IMR-90 (cell line): ENCODE results near the gene SERPINA9. TPM values are rescaled to one million over a fixed set of nuclear protein-coding genes. Genes with fewer than 3 reads are reported as not detected.

Experiments
- ATAC-seq: fragments of 200-7000 bp; cut with Tn5 transposase; 2 replicates; pipeline ENCODE4 v1.9.1; 2020; ENCODE audit warnings: low read depth, mild to moderate bottlenecking, moderate library complexity
- BruUV-seq: library from RNA; stranded (reverse); fragments of 400-500 nt; replicated peaks from 2 replicates; lab custom pipeline; 2021; lab: Mats Ljungman, UMichigan
- CTCF ChIA-PET: fragments of 300-600 bp; formaldehyde crosslinking; extraction: SDS; loops from one replicate; lab custom pipeline; 2021; ENCODE audit warnings: antibody characterized with exemption; lab: Yijun Ruan, JAX
- POLR2A ChIA-PET: fragments of 300-600 bp; sonication (Branson Sonifier 250); formaldehyde crosslinking; loops from one replicate; lab custom pipeline; 2022; ENCODE audit warnings: antibody characterized with exemption; ENCODE audit not compliant: unreplicated experiment; lab: Charles Lee
- DNase-seq: peaks from one replicate; pipeline ENCODE4 v3.0.0; 2013
- H2AFZ ChIP-seq: replicated peaks from 2 replicates; pipeline ENCODE3; 2013; ENCODE audit warnings: low read length, mild to moderate bottlenecking; ENCODE audit not compliant: poor library complexity
- H2AK5ac ChIP-seq: 2 replicates; pipeline ENCODE4 v1.6.1; 2013; ENCODE audit warnings: low read depth, low read length, inconsistent platforms
- H2AK9ac ChIP-seq: replicated peaks from 2 replicates; pipeline ENCODE3; 2013; ENCODE audit warnings: mild to moderate bottlenecking, low read depth, low read length, moderate library complexity; ENCODE audit not compliant: poor library complexity
- H2BK120ac ChIP-seq: 2 replicates; pipeline ENCODE4 v1.6.1; 2013; ENCODE audit warnings: low read depth, low read length, inconsistent platforms
- H2BK15ac ChIP-seq: 3 replicates; pipeline ENCODE4 v1.6.1; 2013; ENCODE audit warnings: low read depth, low read length, inconsistent platforms
- H2BK20ac ChIP-seq: 2 replicates; pipeline ENCODE4 v1.6.1; 2013; ENCODE audit warnings: low read depth, mild to moderate bottlenecking, inconsistent platforms, low read length, moderate library complexity
- H2BK5ac ChIP-seq: 2 replicates; pipeline ENCODE4 v1.6.1; 2013; ENCODE audit warnings: mild to moderate bottlenecking, low read depth, low read length, inconsistent platforms; ENCODE audit not compliant: poor library complexity, severe bottlenecking
- H3K14ac ChIP-seq: replicated peaks from 2 replicates; pipeline ENCODE4 v1.6.1; 2013; ENCODE audit warnings: low read depth, low read length, inconsistent platforms
- H3K18ac ChIP-seq: 2 replicates; pipeline ENCODE4 v1.6.1; 2013; ENCODE audit warnings: low read depth, low read length, control low read depth
- H3K23ac ChIP-seq: 2 replicates; pipeline ENCODE4 v1.6.1; 2013; ENCODE audit warnings: low read depth, low read length, inconsistent platforms
- H3K27ac ChIP-seq: 2 replicates; pipeline ENCODE4 v1.5.1; 2013; ENCODE audit warnings: mild to moderate bottlenecking, control low read depth, low read length; ENCODE audit not compliant: insufficient read depth
- H3K27me3 ChIP-seq: 2 replicates; pipeline ENCODE4 v1.6.1; 2013; ENCODE audit warnings: low read length; ENCODE audit not compliant: control insufficient read depth, insufficient read depth
- H3K36me3 ChIP-seq: 2 replicates; pipeline ENCODE4 v1.6.1; 2013; ENCODE audit warnings: low read length, mixed read lengths; ENCODE audit not compliant: control insufficient read depth, insufficient read depth
- H3K4ac ChIP-seq: 2 replicates; pipeline ENCODE4 v1.6.1; 2013; ENCODE audit warnings: low read depth, low read length, inconsistent platforms
- H3K4me1 ChIP-seq: 2 replicates; pipeline ENCODE4 v1.6.1; 2013; ENCODE audit warnings: low read length, mixed read lengths; ENCODE audit not compliant: control insufficient read depth, insufficient read depth
- H3K4me2 ChIP-seq: 2 replicates; pipeline ENCODE4 v1.6.1; 2013; ENCODE audit warnings: low read depth, mild to moderate bottlenecking, control low read depth, low read length, moderate library complexity
- H3K4me3 ChIP-seq: 2 replicates; pipeline ENCODE4 v1.5.1; 2013; ENCODE audit warnings: low read depth, mild to moderate bottlenecking, control low read depth, low read length, moderate library complexity; ENCODE audit not compliant: insufficient read depth
- H3K56ac ChIP-seq: 2 replicates; pipeline ENCODE4 v1.6.1; 2013; ENCODE audit warnings: low read length, inconsistent platforms; ENCODE audit not compliant: insufficient read depth; ENCODE audit errors: extremely low read depth
- H3K79me1 ChIP-seq, 2 experiments: 2 replicates each; pipeline ENCODE4 v1.6.1; 2013; ENCODE audit warnings: low read length in 2 of 2, inconsistent platforms in 1 of 2, low read depth in 1 of 2
- H3K9ac ChIP-seq: 2 replicates; pipeline ENCODE4 v1.6.1; 2013; ENCODE audit warnings: low read depth, low read length, control low read depth
- H3K9me1 ChIP-seq: 2 replicates; pipeline ENCODE4 v1.6.1; 2013; ENCODE audit warnings: low read length, inconsistent platforms; ENCODE audit not compliant: insufficient read depth
- H3K9me3 ChIP-seq: 2 replicates; pipeline ENCODE4 v1.6.1; 2013; ENCODE audit warnings: low read length; ENCODE audit not compliant: control insufficient read depth, insufficient read depth
- H4K20me1 ChIP-seq: 2 replicates; pipeline ENCODE4 v1.6.1; 2013; ENCODE audit warnings: low read length, inconsistent platforms; ENCODE audit not compliant: insufficient read depth
- H4K5ac ChIP-seq: 2 replicates; pipeline ENCODE4 v1.6.1; 2013; ENCODE audit warnings: mild to moderate bottlenecking, low read depth, low read length, control low read depth
- H4K8ac ChIP-seq, 2 experiments: 2 replicates each; pipeline ENCODE4 v1.6.1; 2013; ENCODE audit warnings: low read depth in 2 of 2, low read length in 2 of 2, control low read depth in 1 of 2, inconsistent platforms in 1 of 2
- H4K91ac ChIP-seq: 2 replicates; pipeline ENCODE4 v1.6.1; 2013; ENCODE audit warnings: low read depth, low read length, inconsistent platforms; ENCODE audit not compliant: insufficient read depth
- BHLHE40 ChIP-seq: fragments of 150-350 bp; IDR thresholded peaks from 2 replicates; pipeline ENCODE4 v1.6.1; 2016; ENCODE audit warnings: mild to moderate bottlenecking, low read depth, low read length
- CEBPB ChIP-seq: IDR thresholded peaks from 2 replicates; pipeline ENCODE4 v1.6.1; 2012; ENCODE audit warnings: low read depth, low read length, improper control_type of control experiment
- CHD1 ChIP-seq: IDR thresholded peaks from 2 replicates; pipeline ENCODE4 v1.6.1; 2012; ENCODE audit warnings: low read depth, low read length, improper control_type of control experiment
- ELK1 ChIP-seq: fragments of 150-350 bp; IDR thresholded peaks from 2 replicates; pipeline ENCODE4 v1.6.1; 2016; ENCODE audit warnings: low read depth, mild to moderate bottlenecking, low read length, moderate library complexity, borderline replicate concordance
- FOS ChIP-seq: fragments of 150-350 bp; IDR thresholded peaks from 2 replicates; pipeline ENCODE4 v1.6.1; 2016; ENCODE audit warnings: low read depth, low read length
- MAFK ChIP-seq: IDR thresholded peaks from 2 replicates; pipeline ENCODE4 v1.6.1; 2012; ENCODE audit warnings: low read depth, low read length, improper control_type of control experiment
- MAZ ChIP-seq: IDR thresholded peaks from 2 replicates; pipeline ENCODE4 v1.6.1; 2012; ENCODE audit warnings: low read depth, mild to moderate bottlenecking, low read length, improper control_type of control experiment, moderate library complexity, borderline replicate concordance
- MXI1 ChIP-seq: IDR thresholded peaks from 2 replicates; pipeline ENCODE4 v1.6.1; 2012; ENCODE audit warnings: low read depth, mild to moderate bottlenecking, low read length, moderate library complexity, borderline replicate concordance
- NFE2L2 ChIP-seq: fragments of 150-350 bp; IDR thresholded peaks from 2 replicates; pipeline ENCODE4 v1.6.1; 2016; ENCODE audit warnings: low read depth, mild to moderate bottlenecking, low read length
- POLR2A ChIP-seq: IDR thresholded peaks from 2 replicates; pipeline ENCODE4 v1.6.1; 2012; ENCODE audit warnings: mild to moderate bottlenecking, low read depth, low read length
- RAD21 ChIP-seq: IDR thresholded peaks from 2 replicates; pipeline ENCODE4 v1.6.1; 2012; ENCODE audit warnings: low read length, improper control_type of control experiment
- RCOR1 ChIP-seq: IDR thresholded peaks from 2 replicates; pipeline ENCODE4 v1.6.1; 2012; ENCODE audit warnings: mild to moderate bottlenecking, low read length, improper control_type of control experiment; ENCODE audit not compliant: insufficient replicate concordance
- RFX5 ChIP-seq: IDR thresholded peaks from 2 replicates; pipeline ENCODE4 v1.8.0; 2012; ENCODE audit warnings: low read depth, mild to moderate bottlenecking, low read length, moderate library complexity
- SMC3 ChIP-seq: fragments of 150-350 bp; IDR thresholded peaks from 2 replicates; pipeline ENCODE4 v1.6.1; 2016; ENCODE audit warnings: low read depth, mild to moderate bottlenecking, antibody characterized with exemption, low read length, moderate library complexity
- USF2 ChIP-seq: fragments of 150-350 bp; IDR thresholded peaks from 2 replicates; pipeline ENCODE4 v1.6.1; 2017; ENCODE audit warnings: mild to moderate bottlenecking, antibody characterized with exemption, low read length, low read depth
- whole genome bisulfite sequencing, 2 experiments: methylation state at CpG; one replicate each; pipeline versions ENCODE4 v1.1.5 to v1.1.7; 2013; ENCODE audit warnings: missing lambda C conversion rate in 2 of 2; ENCODE audit not compliant: insufficient read length in 1 of 2; ENCODE audit errors: extremely low coverage in 2 of 2; 5-methylcytosine and 5-hydroxymethylcytosine counted together
- dilution Hi-C: fragments of 300-500 bp; cut with HindIII; formaldehyde crosslinking; loops from one replicate; pipeline ENCODE4 v1.14.3; 2018; ENCODE audit warnings: low sequenced_read_pairs; ENCODE audit not compliant: unreplicated experiment
- in situ Hi-C: fragments of 300-500 bp; cut with MboI; formaldehyde crosslinking; loops from 3 replicates; pipeline ENCODE4 v1.14.3; 2019; ENCODE audit warnings: low sequenced_read_pairs, inconsistent platforms, mixed read lengths
- intact Hi-C: fragments of 100-400 bp; cut with micrococcal nuclease; formaldehyde crosslinking; loops from 2 replicates; pipeline ENCODE4 v1.10.0; 2022
- polyA plus RNA-seq, 3 experiments: library from polyadenylated mRNA; depleted of rRNA; stranded (reverse); fragments of >200 nt; gene quantifications; 2 replicates each; pipeline ENCODE4 v1.2.3, GENCODE V29; 2012; ENCODE audit warnings: low replicate concordance in 1 of 3
- total RNA-seq: library from RNA; depleted of rRNA; stranded (reverse); fragments of >200 nt; gene quantifications from 2 replicates; pipeline ENCODE4 v1.2.3, GENCODE V29; 2012
- TF ChIP-seq, protein P1 (sequence below): conservative IDR thresholded peaks from 2 replicates; pipeline ENCODE4 v1.5.1; 2012; ENCODE audit warnings: mild to moderate bottlenecking, low read depth, low read length, improper control_type of control experiment

The SERPINA9 gene
- total and polyA plus RNA-seq, 2 of the 4 experiments (the other 2 are of a cell fraction), result 0.09 to 0.18 TPM

DNA sequence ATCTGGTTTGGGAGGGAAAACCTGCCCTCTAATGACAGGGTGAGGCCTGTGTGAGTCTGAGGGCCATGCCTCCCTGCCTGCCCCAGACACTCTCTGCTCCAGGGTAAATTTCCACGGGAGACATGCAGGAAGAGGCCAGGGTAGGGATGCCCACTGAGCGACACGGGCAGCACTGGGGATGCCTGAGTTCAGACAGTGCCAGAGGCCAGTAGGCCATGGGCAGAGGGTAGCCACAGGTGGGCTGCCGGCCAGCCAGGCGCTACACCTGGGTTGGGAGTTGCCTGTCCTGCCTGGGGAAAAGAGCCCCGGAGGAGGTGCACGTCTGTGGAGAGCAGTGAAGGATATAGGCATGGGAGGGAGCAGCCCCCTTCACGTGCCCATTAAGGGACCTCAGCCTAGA, 29.6 kb upstream of the SERPINA9 start:
- Histone ChIP-seq H4K5ac (no peak overlapping the region), H3K79me1 (no peaks in the 10 kb centered on the region), H3K27me3 (no peaks in the 10 kb centered on the region), H3K14ac (no peak overlapping the region), H3K18ac (no peak overlapping the region), H2AK9ac (no peak overlapping the region), H3K4ac (no peak overlapping the region), H3K56ac (no peak overlapping the region), H2AFZ (no peak overlapping the region), H3K4me2 (no peak overlapping the region), H3K4me3 (no peak overlapping the region), H3K4me1 (no peaks in the 10 kb centered on the region), H3K23ac (no peak overlapping the region), H2BK5ac (no peak overlapping the region), H3K36me3 (no peaks in the 10 kb centered on the region), H2BK120ac (no peak overlapping the region), H4K20me1 (no peaks in the 10 kb centered on the region), H4K8ac (no peak overlapping the region), H3K27ac (no peak overlapping the region), H2AK5ac (no peak overlapping the region), H3K9me3 (0 out of 2 replicates have a peak, but pooled peaks cover 2% of the 10 kb centered on the region), H3K9ac (no peak overlapping the region), H4K91ac (no peak overlapping the region), H2BK20ac (no peak overlapping the region), H3K9me1 (no peaks in the 10 kb centered on the region), H2BK15ac (no peak overlapping the region)
- DNase-seq (no peak), ATAC-seq (no peak)
- BruUV-seq, result no TSS peak
- TF ChIP-seq SMC3 (no peak), MAFK (no peak), NFE2L2 (no peak), CEBPB (no peak), USF2 (no peak), MAZ (no peak), CHD1 (no peak), MXI1 (no peak), ELK1 (no peak), RCOR1 (no peak), RAD21 (no peak), POLR2A (no peak), FOS (no peak), BHLHE40 (no peak), RFX5 (no peak)
- TF ChIP-seq, protein P1, sequence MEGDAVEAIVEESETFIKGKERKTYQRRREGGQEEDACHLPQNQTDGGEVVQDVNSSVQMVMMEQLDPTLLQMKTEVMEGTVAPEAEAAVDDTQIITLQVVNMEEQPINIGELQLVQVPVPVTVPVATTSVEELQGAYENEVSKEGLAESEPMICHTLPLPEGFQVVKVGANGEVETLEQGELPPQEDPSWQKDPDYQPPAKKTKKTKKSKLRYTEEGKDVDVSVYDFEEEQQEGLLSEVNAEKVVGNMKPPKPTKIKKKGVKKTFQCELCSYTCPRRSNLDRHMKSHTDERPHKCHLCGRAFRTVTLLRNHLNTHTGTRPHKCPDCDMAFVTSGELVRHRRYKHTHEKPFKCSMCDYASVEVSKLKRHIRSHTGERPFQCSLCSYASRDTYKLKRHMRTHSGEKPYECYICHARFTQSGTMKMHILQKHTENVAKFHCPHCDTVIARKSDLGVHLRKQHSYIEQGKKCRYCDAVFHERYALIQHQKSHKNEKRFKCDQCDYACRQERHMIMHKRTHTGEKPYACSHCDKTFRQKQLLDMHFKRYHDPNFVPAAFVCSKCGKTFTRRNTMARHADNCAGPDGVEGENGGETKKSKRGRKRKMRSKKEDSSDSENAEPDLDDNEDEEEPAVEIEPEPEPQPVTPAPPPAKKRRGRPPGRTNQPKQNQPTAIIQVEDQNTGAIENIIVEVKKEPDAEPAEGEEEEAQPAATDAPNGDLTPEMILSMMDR, result no peak
- POLR2A ChIA-PET, result no interaction called here
- CTCF ChIA-PET, result no interaction called here
- intact Hi-C loops (no loop called here), in situ Hi-C loops (no loop called here), dilution Hi-C loops (no loop called here)
- 47% methylated on average over 3 of the region's 8 CpGs; no CpG with 5 or more reads in 1 of the 2 experiments for WGBS, 2 experiments
